ENCODE measurements around the gene HMGCR. TPM values are rescaled to one million over a fixed set of nuclear protein-coding genes. Genes with fewer than 3 reads are reported as not detected.

The HMGCR gene
- total RNA-seq, 1 experiment from 2014 or later: 62.3 TPM

GRCh38 chr5:75340714-75341478, 3.9 kb downstream of the HMGCR start:
- no peak for DNase-seq (ENCODE audit: low read depth)

GRCh38 chr5:75341934-75342333, 4.9 kb downstream of the HMGCR start:
- no peak for DNase-seq (ENCODE audit: low read depth)

GRCh38 chr5:75342836-75343235, 5.8 kb downstream of the HMGCR start:
- no peak for DNase-seq (ENCODE audit: low read depth)

GRCh38 chr5:75348241-75348640, 11.2 kb downstream of the HMGCR start:
- DNase-seq (ENCODE audit: low read depth): peak; percentile 41

- no peak for DNase-seq (ENCODE audit: low read depth)
Measured at GRCh38 chr5:75349663-75350062, 12.6 kb downstream of the HMGCR start.

GRCh38 chr5:75351139-75351926, 14.3 kb downstream of the HMGCR start:
- no peak for DNase-seq (ENCODE audit: low read depth)

- DNase-seq (ENCODE audit: low read depth): no peak
Measured at GRCh38 chr5:75355236-75355635, 18.2 kb downstream of the HMGCR start.

- DNase-seq (ENCODE audit: low read depth): no peak
Measured at GRCh38 chr5:75356719-75357118, 19.7 kb downstream of the HMGCR start.

- no peak for DNase-seq (ENCODE audit: low read depth)
Measured at GRCh38 chr5:75358117-75358516, 21.1 kb downstream of the HMGCR start.

GRCh38 chr5:75361310-75361709, 24.3 kb downstream of the HMGCR start:
- DNase-seq (ENCODE audit: low read depth): no peak

- no peak for DNase-seq (ENCODE audit: low read depth)
Measured at GRCh38 chr5:75362474-75362975, 25.5 kb downstream of the HMGCR start.

- DNase-seq (ENCODE audit: low read depth): no peak
Measured at GRCh38 chr5:75363111-75363510, 26.1 kb downstream of the HMGCR start.

GRCh38 chr5:75363726-75364495, 26.9 kb downstream of the HMGCR start:
- no peak for DNase-seq (ENCODE audit: low read depth)

- no peak for DNase-seq (ENCODE audit: low read depth)
Measured at GRCh38 chr5:75364571-75365280, 27.7 kb downstream of the HMGCR start.

- no peak for DNase-seq (ENCODE audit: low read depth)
Measured at GRCh38 chr5:75365740-75366139, 28.7 kb downstream of the HMGCR start.

- DNase-seq (ENCODE audit: low read depth): no peak
Measured at GRCh38 chr5:75366787-75367186, 29.8 kb downstream of the HMGCR start.

GRCh38 chr5:75367401-75367800, 30.4 kb downstream of the HMGCR start:
- no peak for DNase-seq (ENCODE audit: low read depth)

- DNase-seq (ENCODE audit: low read depth): no peak
Measured at GRCh38 chr5:75368391-75368790, 31.4 kb downstream of the HMGCR start.

GRCh38 chr5:75373862-75374261, 36.8 kb downstream of the HMGCR start:
- no peak for DNase-seq (ENCODE audit: low read depth)

GRCh38 chr5:75374394-75374814, 37.4 kb downstream of the HMGCR start:
- DNase-seq (ENCODE audit: low read depth): no peak

- no peak for DNase-seq (ENCODE audit: low read depth)
Measured at GRCh38 chr5:75375414-75375813, 38.4 kb downstream of the HMGCR start.

- DNase-seq (ENCODE audit: low read depth): no peak
Measured at GRCh38 chr5:75380099-75380498, 43.1 kb downstream of the HMGCR start.

Measured in Daoy (cell line).